GM23338 (cell line): ENCODE results near the gene OR9A2.

Experiments
- CREB1 ChIP-seq: fragments of 250-450 bp; sonication (Bioruptor Pico); IDR thresholded peaks from 2 replicates; pipeline ENCODE4 v1.5.0; 2020; ENCODE audit warnings: low read depth, mild to moderate bottlenecking, moderate library complexity
- CTCF ChIP-seq, 2 experiments: fragments of 200-600 bp in 1 of 2; sonication (generic) in 1 of 2; conservative IDR thresholded peaks; 2 replicates each; pipeline versions ENCODE4 v1.5.1 to v1.6.1; 2016 to 2017; ENCODE audit warnings: antibody characterized with exemption in 2 of 2, low read depth in 2 of 2, mild to moderate bottlenecking in 2 of 2, moderate library complexity in 1 of 2
- ETS1 ChIP-seq: IDR thresholded peaks from 2 replicates; pipeline ENCODE4 v1.6.1; 2016; ENCODE audit warnings: antibody characterized with exemption
- EZH2 ChIP-seq: fragments of 200-600 bp; sonication (generic); IDR thresholded peaks from one replicate; pipeline ENCODE4 v1.8.0; 2017; ENCODE audit warnings: antibody characterized with exemption, mild to moderate bottlenecking, low read depth; ENCODE audit not compliant: unreplicated experiment
- EZH2phosphoT487 ChIP-seq: fragments of 200-600 bp; sonication (generic); IDR thresholded peaks from one replicate; pipeline ENCODE4 v1.8.1; 2018; ENCODE audit warnings: antibody characterized with exemption; ENCODE audit not compliant: unreplicated experiment
- JUNB ChIP-seq: IDR thresholded peaks from one replicate; pipeline ENCODE4 v1.6.1; 2016; ENCODE audit warnings: antibody characterized with exemption; ENCODE audit not compliant: unreplicated experiment
- POLR2AphosphoS5 ChIP-seq: IDR thresholded peaks from 2 replicates; pipeline ENCODE4 v1.6.1; 2016; ENCODE audit warnings: antibody characterized with exemption, low read depth
- REST ChIP-seq: IDR thresholded peaks from one replicate; pipeline ENCODE4 v1.6.1; 2018; ENCODE audit warnings: antibody characterized with exemption; ENCODE audit not compliant: unreplicated experiment
- STAT1 ChIP-seq: IDR thresholded peaks from one replicate; pipeline ENCODE4 v1.6.1; 2016; ENCODE audit warnings: antibody characterized with exemption; ENCODE audit not compliant: unreplicated experiment
- ZNF114 ChIP-seq: fragments of 250-450 bp; sonication (Bioruptor Pico); IDR thresholded peaks from 2 replicates; pipeline ENCODE4 v1.5.0; 2020; ENCODE audit warnings: mild to moderate bottlenecking, moderate library complexity
- ZNF331 ChIP-seq: fragments of 250-450 bp; sonication (Bioruptor Pico); IDR thresholded peaks from 2 replicates; pipeline ENCODE4 v1.5.0; 2020; ENCODE audit warnings: low read depth, mild to moderate bottlenecking, moderate library complexity

- TF ChIP-seq EZH2phosphoT487 (no peak), CTCF (conservative IDR thresholded peaks at IDR 0.05; ENCODE audit: low read depth in 2 of 2) (no peak), JUNB (no peak), STAT1 (no peak), REST (no peak), EZH2 (no peak), POLR2AphosphoS5 (no peak), CREB1 (CRISPR knock-in tag) (no peak), ETS1 (no peak), ZNF331 (no peak), ZNF114 (CRISPR knock-in tag) (no peak)
These were observed 9.9 kb downstream of the OR9A2 start for GRCh38 chr7:143016996-143017395.
